Mesenchymal stem cell (in vitro differentiated cells and primary cell): ENCODE data around the gene MPG.

Experiments
- DNase-seq: peaks from one replicate; pipeline ENCODE4 v3.0.0-alpha.2; 2013
- H2AFZ ChIP-seq: one replicate; pipeline ENCODE4 v1.6.1; 2013; ENCODE audit warnings: low read depth, mild to moderate bottlenecking, control low read depth, inconsistent platforms, low read length, moderate library complexity
- H2AK5ac ChIP-seq: 2 replicates; pipeline ENCODE4 v1.6.1; 2013; ENCODE audit warnings: low read length, moderate library complexity, mild to moderate bottlenecking, inconsistent platforms; ENCODE audit not compliant: severe bottlenecking
- H2BK120ac ChIP-seq: one replicate; pipeline ENCODE4 v1.6.1; 2013; ENCODE audit warnings: low read depth, mild to moderate bottlenecking, inconsistent platforms, low read length, moderate library complexity
- H2BK12ac ChIP-seq, 2 experiments: one replicate each; pipeline ENCODE4 v1.6.1; 2013; ENCODE audit warnings: inconsistent platforms in 2 of 2, low read length in 2 of 2, mild to moderate bottlenecking in 2 of 2, moderate library complexity in 2 of 2, control low read depth in 1 of 2
- H2BK15ac ChIP-seq: one replicate; pipeline ENCODE4 v1.6.1; 2013; ENCODE audit warnings: mild to moderate bottlenecking, low read depth, inconsistent platforms; ENCODE audit not compliant: poor library complexity, severe bottlenecking
- H2BK5ac ChIP-seq: 2 replicates; pipeline ENCODE4 v1.6.1; 2013; ENCODE audit warnings: low read depth, mild to moderate bottlenecking, low read length, control low read depth, inconsistent platforms; ENCODE audit not compliant: poor library complexity, severe bottlenecking
- H3K14ac ChIP-seq, 2 experiments: one replicate each; pipeline ENCODE4 v1.6.1; 2013; ENCODE audit warnings: inconsistent platforms in 2 of 2, low read length in 2 of 2, control low read depth in 1 of 2, mild to moderate bottlenecking in 1 of 2, moderate library complexity in 1 of 2
- H3K18ac ChIP-seq, 2 experiments: one replicate each; pipeline ENCODE4 v1.6.1; 2013; ENCODE audit warnings: inconsistent platforms in 2 of 2, low read length in 2 of 2, control low read depth in 1 of 2, low read depth in 1 of 2, mild to moderate bottlenecking in 1 of 2
- H3K23ac ChIP-seq, 2 experiments: one replicate each; pipeline ENCODE4 v1.6.1; 2013; ENCODE audit warnings: inconsistent platforms in 2 of 2, low read length in 2 of 2, mild to moderate bottlenecking in 2 of 2, moderate library complexity in 2 of 2, control low read depth in 1 of 2
- H3K27ac ChIP-seq: 2 replicates; pipeline ENCODE4 v1.5.1; 2013; ENCODE audit warnings: mild to moderate bottlenecking, moderate library complexity, low read length, control low read depth, inconsistent platforms; ENCODE audit not compliant: poor library complexity, severe bottlenecking
- H3K27me3 ChIP-seq, 2 experiments: 2 replicates each; pipeline versions ENCODE4 v1.6.1 to v1.7.0; 2013; ENCODE audit warnings: low read length in 2 of 2, mild to moderate bottlenecking in 2 of 2, moderate library complexity in 2 of 2, control low read depth in 1 of 2, inconsistent platforms in 1 of 2; ENCODE audit not compliant: control insufficient read depth in 1 of 2, insufficient read depth in 1 of 2
- H3K36me3 ChIP-seq, 2 experiments: 2 replicates each; pipeline versions ENCODE4 v1.6.1 to v1.7.0; 2013; ENCODE audit warnings: low read length in 2 of 2, control low read depth in 1 of 2, inconsistent platforms in 1 of 2, low read depth in 1 of 2, mild to moderate bottlenecking in 1 of 2; ENCODE audit not compliant: insufficient read depth in 2 of 2, control insufficient read depth in 1 of 2
- H3K4ac ChIP-seq, 2 experiments: one replicate each; pipeline ENCODE4 v1.6.1; 2013; ENCODE audit warnings: inconsistent platforms in 2 of 2, low read length in 2 of 2, mild to moderate bottlenecking in 2 of 2, moderate library complexity in 2 of 2, control low read depth in 1 of 2, low read depth in 1 of 2
- H3K4me1 ChIP-seq: 2 replicates; pipeline ENCODE4 v1.6.1; 2013; ENCODE audit warnings: low read depth, low read length, control low read depth; ENCODE audit not compliant: control insufficient read depth, insufficient read depth
- H3K4me2 ChIP-seq: 2 replicates; pipeline ENCODE4 v1.6.1; 2013; ENCODE audit warnings: low read length, mild to moderate bottlenecking, inconsistent platforms; ENCODE audit not compliant: poor library complexity, severe bottlenecking
- H3K4me3 ChIP-seq, 2 experiments: 2 replicates each; pipeline versions ENCODE4 v1.5.1 to v1.7.0; 2013; ENCODE audit warnings: low read length in 2 of 2, mild to moderate bottlenecking in 2 of 2, control low read depth in 1 of 2, low read depth in 1 of 2; ENCODE audit not compliant: insufficient read depth in 1 of 2
- H3K79me1 ChIP-seq: replicated peaks from 2 replicates; pipeline ENCODE4 v1.6.1; 2013; ENCODE audit warnings: mild to moderate bottlenecking, control low read depth, low read length, inconsistent platforms; ENCODE audit not compliant: poor library complexity, severe bottlenecking
- H3K9ac ChIP-seq: 2 replicates; pipeline ENCODE4 v1.7.0; 2013; ENCODE audit warnings: mild to moderate bottlenecking, low read length, moderate library complexity
- H3K9me3 ChIP-seq: 2 replicates; pipeline ENCODE4 v1.7.0; 2013; ENCODE audit warnings: mild to moderate bottlenecking, low read length; ENCODE audit not compliant: control insufficient read depth
- H4K8ac ChIP-seq: one replicate; pipeline ENCODE4 v1.6.1; 2013; ENCODE audit warnings: inconsistent platforms, mild to moderate bottlenecking, low read length, moderate library complexity
- H4K91ac ChIP-seq: one replicate; pipeline ENCODE4 v1.6.1; 2013; ENCODE audit warnings: mild to moderate bottlenecking, low read length, inconsistent platforms
- WGBS: methylation state at CpG from one replicate; pipeline ENCODE4 v1.1.7; 2013; ENCODE audit warnings: mixed read lengths; 5-methylcytosine and 5-hydroxymethylcytosine counted together

The MPG gene

GRCh38 chr16:77273-77806, 685 bp upstream of the MPG start:
- Histone ChIP-seq H3K4me3 (peak overlapping the region; percentile 84 to 88), H2AFZ (no peak overlapping the region), H4K91ac (peak overlapping the region; percentile 99), H3K9ac (peak overlapping the region; percentile 92), H2AK5ac (peak overlapping the region; percentile 28), H2BK12ac (peak overlapping the region; percentile 76 to 97), H3K27ac (peak overlapping the region; percentile 90), H4K8ac (peak overlapping the region; percentile 98), H3K4ac (peak overlapping the region; percentile 92 to 100), H2BK5ac (peak overlapping the region; percentile 87), H3K9me3 (no peaks in the 10 kb centered on the region), H3K4me1 (peaks cover 76% of the 10 kb centered on the region), H3K14ac (peak overlapping the region in 1 of 2 experiments; percentile 96), H3K36me3 (peaks cover 22 to 28% of the 10 kb centered on the region in 2 experiments), H3K4me2 (peak overlapping the region; percentile 54), H3K79me1 (peaks cover 12% of the 10 kb centered on the region), H3K27me3 (no peaks in the 10 kb centered on the region), H2BK120ac (peak overlapping the region; percentile 100), H3K23ac (peak overlapping the region in 1 of 2 experiments; percentile 81), H2BK15ac (peak overlapping the region; percentile 96), H3K18ac (peak overlapping the region; percentile 99 to 100)
- WGBS, result 13% methylated on average over 27 of the region's 31 CpGs
- DNase-seq, result peak; percentile 88

GRCh38 chr16:78444-79150, 572 bp downstream of the MPG start:
- peak overlapping the region; percentile 90 for H2BK15ac ChIP-seq
- peak overlapping the region; percentile 94 for H4K91ac ChIP-seq
- 15% methylated on average over 36 of the region's 36 CpGs for WGBS
- H3K9me3 ChIP-seq, result no peaks in the 10 kb centered on the region
- H3K27me3 ChIP-seq, result no peaks in the 10 kb centered on the region
- H2AK5ac ChIP-seq, result peak overlapping the region; percentile 45
- peaks cover 75% of the 10 kb centered on the region for H3K4me1 ChIP-seq
- peak overlapping the region; percentile 83 to 97 for H3K18ac ChIP-seq
- peak overlapping the region in 1 of 2 experiments; percentile 97 for H3K14ac ChIP-seq
- peak; percentile 66 for DNase-seq
- H3K23ac ChIP-seq, result peak overlapping the region in 1 of 2 experiments; percentile 96
- peaks cover 28 to 37% of the 10 kb centered on the region in 2 experiments for H3K36me3 ChIP-seq
- H3K4me2 ChIP-seq, result peak overlapping the region; percentile 96
- H2AFZ ChIP-seq, result no peak overlapping the region
- H2BK12ac ChIP-seq, result peak overlapping the region; percentile 44 to 69
- H2BK5ac ChIP-seq, result peak overlapping the region; percentile 82
- H2BK120ac ChIP-seq, result peak overlapping the region; percentile 97
- H3K4me3 ChIP-seq, result peak overlapping the region; percentile 84 to 88
- H3K4ac ChIP-seq, result peak overlapping the region; percentile 85 to 95
- H3K9ac ChIP-seq, result peak overlapping the region; percentile 92
- peak overlapping the region; percentile 90 for H4K8ac ChIP-seq
- peak overlapping the region; percentile 69 for H3K27ac ChIP-seq
- H3K79me1 ChIP-seq, result peaks cover 10% of the 10 kb centered on the region

- peaks cover 10% of the 10 kb centered on the region for H3K79me1 ChIP-seq
- WGBS, result 68% methylated on average over 32 of the region's 32 CpGs
Observed at GRCh38 chr16:79151-80054, 1.4 kb downstream of the MPG start.

More at GRCh38 chr16:79151-80054, 1.4 kb downstream of the MPG start:
- no peak overlapping the region for H2AFZ ChIP-seq
- peak overlapping the region; percentile 94 for H4K91ac ChIP-seq
- peak overlapping the region; percentile 45 for H2AK5ac ChIP-seq
- peak overlapping the region in 1 of 2 experiments; percentile 88 for H3K4me3 ChIP-seq
- H2BK12ac ChIP-seq, result peak overlapping the region in 1 of 2 experiments; percentile 69
- DNase-seq, result peak; percentile 86
- H2BK15ac ChIP-seq, result peak overlapping the region; percentile 8
- peak overlapping the region; percentile 69 for H3K27ac ChIP-seq
- peak overlapping the region in 1 of 2 experiments; percentile 85 for H3K4ac ChIP-seq
- H2BK120ac ChIP-seq, result peak overlapping the region; percentile 42
- no peaks in the 10 kb centered on the region for H3K9me3 ChIP-seq
- H3K23ac ChIP-seq, result peak overlapping the region in 1 of 2 experiments; percentile 26
- peak overlapping the region; percentile 80 for H4K8ac ChIP-seq
- H3K9ac ChIP-seq, result peak overlapping the region; percentile 92
- peak overlapping the region; percentile 96 for H3K4me2 ChIP-seq
- no peaks in the 10 kb centered on the region for H3K27me3 ChIP-seq
- H3K36me3 ChIP-seq, result peaks cover 36 to 37% of the 10 kb centered on the region in 2 experiments
- peaks cover 75% of the 10 kb centered on the region for H3K4me1 ChIP-seq
- H2BK5ac ChIP-seq, result no peak overlapping the region
- peak overlapping the region in 1 of 2 experiments; percentile 97 for H3K14ac ChIP-seq
- peak overlapping the region; percentile 83 to 97 for H3K18ac ChIP-seq
